Choroid plexus epithelial cell (primary cell): Measurements from ENCODE around the gene CDAN1.

Source experiments
- DNase-seq: peaks from one replicate; pipeline ENCODE4 v3.0.0-alpha.2; 2010; ENCODE audit warnings: low read depth
- H3K4me3 ChIP-seq: 2 replicates; pipeline ENCODE4 v1.5.1; 2011; ENCODE audit warnings: low read depth, mild to moderate bottlenecking, control low read depth, low read length, moderate library complexity
- CTCF ChIP-seq: conservative IDR thresholded peaks from 2 replicates; pipeline ENCODE4 v1.5.1; 2011; ENCODE audit warnings: low read depth, mild to moderate bottlenecking, control low read depth, inconsistent platforms, low read length, moderate library complexity

CDAN1 gene

GRCh38 chr15:42733027-42733426, 3.9 kb downstream of the CDAN1 start:
- DNase-seq, result no peak
- no peak for TF ChIP-seq CTCF
- no peak overlapping the region for H3K4me3 ChIP-seq

GRCh38 chr15:42732095-42732827, 4.7 kb downstream of the CDAN1 start:
- H3K4me3 ChIP-seq, result no peak overlapping the region
- DNase-seq, result no peak
- no peak for TF ChIP-seq CTCF

- no peak for TF ChIP-seq CTCF
- DNase-seq, result no peak
- H3K4me3 ChIP-seq, result no peak overlapping the region
These were observed 5.5 kb downstream of the CDAN1 start for GRCh38 chr15:42731461-42731860.

- no peak for TF ChIP-seq CTCF
- H3K4me3 ChIP-seq, result no peak overlapping the region
- DNase-seq, result no peak
These were observed 6.4 kb downstream of the CDAN1 start for GRCh38 chr15:42730536-42730935.

GRCh38 chr15:42730135-42730534, 6.8 kb downstream of the CDAN1 start:
- TF ChIP-seq CTCF, result no peak
- no peak overlapping the region for H3K4me3 ChIP-seq
- DNase-seq, result no peak

GRCh38 chr15:42729409-42729808, 7.5 kb downstream of the CDAN1 start:
- no peak overlapping the region for H3K4me3 ChIP-seq
- TF ChIP-seq CTCF, result no peak
- no peak for DNase-seq

GRCh38 chr15:42728972-42729371, 8.0 kb downstream of the CDAN1 start:
- DNase-seq, result no peak
- no peak for TF ChIP-seq CTCF
- H3K4me3 ChIP-seq, result no peak overlapping the region
